Gastrocnemius medialis (tissue), 4 donors: Measurements from ENCODE around the gene PGA3.

ENCODE experiments used
- CTCF ChIP-seq, 5 experiments: fragments of 450-650 bp in 3 of 5; fragments of 200-600 bp in 2 of 5; sonication (generic) in 2 of 5; IDR thresholded peaks in 4 of 5; conservative IDR thresholded peaks in 1 of 5; 1 replicate in 4 of 5; 2 replicates in 1 of 5; pipeline ENCODE4 v1.5.1; 2016 to 2019; ENCODE audit warnings: antibody characterized with exemption in 5 of 5, mild to moderate bottlenecking in 3 of 5, moderate library complexity in 3 of 5
- POLR2A ChIP-seq, 2 donors: fragments of 450-650 bp; IDR thresholded peaks; one replicate each; pipeline ENCODE4 v1.6.1; 2017; ENCODE audit warnings: antibody characterized with exemption in 2 of 2, mild to moderate bottlenecking in 2 of 2, moderate library complexity in 2 of 2

GRCh38 chr11:61158691-61159381 is 44.5 kb upstream of the PGA3 start:
- no peak for TF ChIP-seq CTCF (IDR thresholded peaks at IDR 0.05 in 4 of 5, conservative IDR thresholded peaks at IDR 0.05 in 1 of 5)
- TF ChIP-seq POLR2A (IDR thresholded peaks at IDR 0.05) = no peak
